H1 (cell line): Measurements from ENCODE around the gene ARL6IP6. TPM values are rescaled to one million over a fixed set of nuclear protein-coding genes. Genes with fewer than 3 reads are reported as not detected.

Experiments
- BCL11A ChIP-seq, 2 experiments: IDR thresholded peaks; one replicate each; pipeline ENCODE4 v1.6.1; 2011; ENCODE audit warnings: low read depth in 2 of 2, low read length in 2 of 2, mild to moderate bottlenecking in 2 of 2
- EZH2 ChIP-seq: fragments of 200-600 bp; sonication (generic); IDR thresholded peaks from 2 replicates; pipeline ENCODE4 v1.7.1; 2012; ENCODE audit warnings: low read depth, mild to moderate bottlenecking, moderate library complexity, low read length, inconsistent platforms; ENCODE audit not compliant: severe bottlenecking
- GTF2F1 ChIP-seq: IDR thresholded peaks from 2 replicates; pipeline ENCODE4 v1.6.1; 2012; ENCODE audit warnings: low read depth, low read length, improper control_type of control experiment, borderline replicate concordance
- POLR2A ChIP-seq, 2 experiments: IDR thresholded peaks; 1 replicate in 1 of 2; 2 replicates in 1 of 2; pipeline ENCODE4 v1.6.1; 2011; ENCODE audit warnings: low read depth in 2 of 2, low read length in 2 of 2, mild to moderate bottlenecking in 2 of 2; ENCODE audit errors: control extremely low read depth in 1 of 2
- RXRA ChIP-seq: IDR thresholded peaks from 2 replicates; pipeline ENCODE4 v1.6.1; 2011; ENCODE audit warnings: low read depth, mild to moderate bottlenecking, low read length, moderate library complexity; ENCODE audit not compliant: insufficient read depth
- SIN3A ChIP-seq, 2 experiments: IDR thresholded peaks in 1 of 2; conservative IDR thresholded peaks in 1 of 2; 2 replicates each; pipeline ENCODE4 v1.6.1; 2011 to 2012; ENCODE audit warnings: low read length in 2 of 2, improper control_type of control experiment in 1 of 2, low read depth in 1 of 2, mild to moderate bottlenecking in 1 of 2
- SRF ChIP-seq: IDR thresholded peaks from 2 replicates; pipeline ENCODE4 v1.6.1; 2011; ENCODE audit warnings: mild to moderate bottlenecking, low read depth, low read length, moderate library complexity
- TBP ChIP-seq: IDR thresholded peaks from 2 replicates; pipeline ENCODE4 v1.6.1; 2011; ENCODE audit warnings: low read depth, low read length, improper control_type of control experiment
- polyA plus RNA-seq, 7 experiments: library from polyadenylated mRNA; depleted of rRNA in 3 of 7; stranded (reverse) in 5 of 7; unstranded in 2 of 7; fragments of >200 nt in 5 of 7; fragments of 200-250 nt in 2 of 7; gene quantifications; 1 replicate in 5 of 7; 2 replicates in 1 of 7; 4 replicates in 1 of 7; pipeline versions ENCODE4 v1.2.1 to v1.2.3, GENCODE V29; 2011 to 2013; ENCODE audit warnings: missing spikeins in 2 of 7, mixed read lengths in 2 of 7
- total RNA-seq: library from RNA; stranded (reverse); fragmentation: NEBNext Ultra II Directional; extraction: Animal tissue kit (Norgen Biotek cat#: 25700); gene quantifications from 2 replicates; pipeline ENCODE4 v1.2.1, GENCODE V29; 2021

ARL6IP6 gene
- total and polyA plus RNA-seq, 2 of the 8 experiments (the other 6 are each of a cell fraction or from before 2014, with no cell fraction given) = 47.3 to 92.9 TPM

DNA sequence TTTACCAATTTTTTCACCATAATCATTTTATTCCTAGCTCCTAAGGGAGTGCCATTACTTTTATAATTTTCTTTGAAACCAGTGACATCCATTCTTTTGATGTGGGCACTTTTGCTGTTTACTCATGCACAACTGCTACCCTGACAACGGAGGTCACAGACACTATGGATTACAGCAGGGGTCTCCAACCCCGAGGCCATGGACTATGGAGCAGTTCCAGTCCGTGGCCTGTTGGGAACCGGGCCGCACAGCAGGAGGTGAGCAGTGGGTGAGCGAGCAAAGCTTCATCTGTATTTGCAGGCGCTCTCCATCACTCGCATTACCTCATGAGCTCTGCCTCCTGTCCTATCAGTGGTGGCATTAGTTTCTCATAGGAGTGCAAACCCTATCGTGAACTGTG is 35.8 kb upstream of the ARL6IP6 start (continued):
- no peak for TF ChIP-seq BCL11A (IDR thresholded peaks at IDR 0.05; ENCODE audit: low read depth in 2 of 2, low read length in 2 of 2)
- no peak for TF ChIP-seq SIN3A (conservative IDR thresholded peaks at IDR 0.05 in 1 of 2, IDR thresholded peaks at IDR 0.05 in 1 of 2; ENCODE audit: low read depth in 1 of 2, low read length in 2 of 2)
- TF ChIP-seq EZH2 = no peak
- no peak for TF ChIP-seq TBP
- no peak for TF ChIP-seq POLR2A (IDR thresholded peaks at IDR 0.05; ENCODE audit: control extremely low read depth in 1 of 2, low read depth in 2 of 2, low read length in 2 of 2)
- TF ChIP-seq SRF = no peak
- no peak for TF ChIP-seq GTF2F1
- TF ChIP-seq RXRA = no peak
